ENCODE data around the gene KRT83.
A peak's percentile ranks its signal among the peaks of the same experiment; 100 is the strongest.

GRCh38 chr12:52278575-52279421, 42.4 kb downstream of the KRT83 start:
- TF ChIP-seq CTCF (IDR thresholded peaks at IDR 0.05) (peak; percentile 90 to 98 (median 93)), POLR2A (IDR thresholded peaks at IDR 0.05) (peak; percentile 30)

Data from prostate gland (tissue), 2 donors.